ENCODE measurements around the gene C19orf38. TPM values are rescaled to one million over a fixed set of nuclear protein-coding genes. Genes with fewer than 3 reads are reported as not detected.

C19orf38 gene
- total RNA-seq, 1 donor from 2014 or later: 0.62 TPM

DNA sequence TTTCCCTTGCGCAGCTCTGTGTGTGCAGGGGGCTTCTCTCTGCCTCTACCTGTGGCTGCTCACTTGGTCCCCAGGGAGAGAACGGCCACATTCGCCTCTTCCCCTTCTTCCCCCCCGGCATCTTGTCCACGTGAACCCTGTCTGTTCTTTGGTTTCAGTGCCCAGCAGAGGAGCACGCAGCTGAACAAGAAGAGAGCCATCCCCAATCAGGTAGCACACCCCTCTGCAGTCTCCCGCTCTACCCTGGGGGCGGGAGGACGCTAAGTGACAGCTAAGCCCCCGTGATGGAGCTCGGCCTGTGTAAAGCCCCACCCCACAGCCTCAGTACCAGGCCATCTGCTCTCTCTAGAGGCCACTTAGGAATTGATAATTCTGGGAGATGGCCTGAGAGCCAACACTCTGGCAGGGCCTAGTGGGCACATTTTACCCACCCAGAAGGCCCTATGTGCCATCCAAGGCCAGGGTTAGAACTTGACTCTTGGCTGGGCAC lies 42.4 kb upstream of the C19orf38 start:
- intact Hi-C loops (cut with micrococcal nuclease): no loop called here
- H3K36me3 Mint-ChIP-seq (ENCODE audit: low read depth): peaks cover 70% of the 10 kb centered on the region
- TF ChIP-seq, protein P1, sequence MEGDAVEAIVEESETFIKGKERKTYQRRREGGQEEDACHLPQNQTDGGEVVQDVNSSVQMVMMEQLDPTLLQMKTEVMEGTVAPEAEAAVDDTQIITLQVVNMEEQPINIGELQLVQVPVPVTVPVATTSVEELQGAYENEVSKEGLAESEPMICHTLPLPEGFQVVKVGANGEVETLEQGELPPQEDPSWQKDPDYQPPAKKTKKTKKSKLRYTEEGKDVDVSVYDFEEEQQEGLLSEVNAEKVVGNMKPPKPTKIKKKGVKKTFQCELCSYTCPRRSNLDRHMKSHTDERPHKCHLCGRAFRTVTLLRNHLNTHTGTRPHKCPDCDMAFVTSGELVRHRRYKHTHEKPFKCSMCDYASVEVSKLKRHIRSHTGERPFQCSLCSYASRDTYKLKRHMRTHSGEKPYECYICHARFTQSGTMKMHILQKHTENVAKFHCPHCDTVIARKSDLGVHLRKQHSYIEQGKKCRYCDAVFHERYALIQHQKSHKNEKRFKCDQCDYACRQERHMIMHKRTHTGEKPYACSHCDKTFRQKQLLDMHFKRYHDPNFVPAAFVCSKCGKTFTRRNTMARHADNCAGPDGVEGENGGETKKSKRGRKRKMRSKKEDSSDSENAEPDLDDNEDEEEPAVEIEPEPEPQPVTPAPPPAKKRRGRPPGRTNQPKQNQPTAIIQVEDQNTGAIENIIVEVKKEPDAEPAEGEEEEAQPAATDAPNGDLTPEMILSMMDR (IDR thresholded peaks at IDR 0.05): no peak
- DNase-seq (no peak), ATAC-seq (ENCODE audit: low read depth) (no peak)
- H3K27ac Mint-ChIP-seq: no peak overlapping the region
- CTCF ChIA-PET: no interaction called here
- no peaks in the 10 kb centered on the region for H3K27me3 Mint-ChIP-seq
- H3K4me1 Mint-ChIP-seq: no peaks in the 10 kb centered on the region
- POLR2A ChIA-PET: no interaction called here
- no peaks in the 10 kb centered on the region for H3K9me3 Mint-ChIP-seq
- no peak overlapping the region for H3K4me3 Mint-ChIP-seq

DNA sequence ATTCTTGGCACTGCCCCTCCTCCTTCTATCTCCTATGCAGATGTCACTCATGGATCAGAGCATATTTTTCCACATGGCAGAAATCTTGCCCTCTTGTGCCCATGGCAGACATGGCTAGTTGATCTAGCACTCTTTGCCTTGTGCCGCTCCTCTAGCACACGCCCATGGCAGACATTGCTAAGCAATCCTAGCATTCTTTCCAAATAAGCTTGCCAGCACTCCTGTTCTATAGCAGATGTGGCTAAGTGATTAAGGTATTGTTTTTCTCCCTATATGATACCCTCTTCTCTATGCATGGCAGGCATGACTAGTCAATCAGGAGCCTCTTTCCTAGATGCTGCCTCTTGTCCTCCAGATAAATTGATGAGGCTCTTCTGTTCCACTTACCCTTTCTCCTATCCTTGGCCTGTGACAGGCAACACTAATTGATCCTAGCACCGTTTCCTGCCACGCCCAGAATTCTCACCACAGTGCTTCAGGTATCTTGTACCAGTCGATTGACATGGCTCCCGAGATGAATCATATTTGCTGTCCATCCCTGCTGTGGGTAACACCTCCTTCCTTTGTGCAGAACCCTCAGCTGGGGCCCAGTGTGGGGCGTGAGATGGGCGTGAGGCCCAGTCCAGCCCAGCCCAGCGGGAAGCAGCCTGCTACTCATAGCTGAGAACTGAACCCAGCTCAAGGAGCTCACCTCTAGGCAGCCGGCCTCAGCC lies 39.1 kb upstream of the C19orf38 start:
- ChIA-PET POLR2A (no interaction called here), CTCF (interaction anchor here (0.7 kb wide), 1 partner anchor 55 kb away, joined by 3 read pairs; no protein-coding TSS in a partner anchor)
- Mint-ChIP-seq H3K36me3 (ENCODE audit: low read depth) (peaks cover 56% of the 10 kb centered on the region), H3K27me3 (no peaks in the 10 kb centered on the region), H3K9me3 (no peaks in the 10 kb centered on the region), H3K4me1 (no peaks in the 10 kb centered on the region), H3K4me3 (no peak overlapping the region), H3K27ac (no peak overlapping the region)
- ATAC-seq (ENCODE audit: low read depth) (no peak), DNase-seq (no peak)
- TF ChIP-seq, protein P1 (IDR thresholded peaks at IDR 0.05): no peak
- intact Hi-C loops (cut with micrococcal nuclease): no loop called here

DNA sequence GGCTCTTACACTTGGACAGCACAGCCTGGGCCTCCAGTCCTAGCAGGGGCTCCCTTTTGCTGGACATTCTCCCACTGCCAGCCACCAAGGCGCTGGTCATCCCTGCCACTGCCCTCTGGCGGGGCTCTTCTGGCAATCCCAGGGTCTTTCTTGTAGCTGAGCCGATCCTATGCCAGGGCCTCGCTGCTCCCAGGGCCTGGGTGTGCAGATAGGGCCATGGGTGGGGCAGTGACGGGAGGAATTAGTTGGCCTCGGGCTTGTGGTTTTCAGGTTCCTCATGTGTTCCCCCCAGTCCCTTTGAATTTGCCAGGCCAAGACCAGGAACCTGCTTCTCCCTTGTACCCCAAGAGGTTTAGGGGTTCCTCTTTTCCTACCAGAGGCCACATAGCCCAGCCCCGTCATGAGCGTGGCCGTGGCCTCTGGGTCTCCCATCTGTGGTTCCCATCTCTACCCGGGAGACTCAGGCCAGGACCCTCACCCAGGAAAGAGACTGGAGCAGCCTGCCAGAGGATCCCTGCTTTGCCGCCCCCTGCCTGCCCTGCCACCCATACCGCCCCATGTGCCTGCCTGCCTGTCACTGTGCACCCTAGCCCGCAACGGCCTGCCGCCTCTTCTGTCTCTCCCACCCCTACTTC lies 38.4 kb upstream of the C19orf38 start:
- POLR2A ChIA-PET: no interaction called here
- Mint-ChIP-seq H3K27me3 (no peaks in the 10 kb centered on the region), H3K4me3 (no peak overlapping the region), H3K4me1 (no peaks in the 10 kb centered on the region), H3K36me3 (ENCODE audit: low read depth) (peaks cover 59% of the 10 kb centered on the region), H3K27ac (no peak overlapping the region), H3K9me3 (no peaks in the 10 kb centered on the region)
- TF ChIP-seq, protein P1 (IDR thresholded peaks at IDR 0.05): no peak
- ATAC-seq (ENCODE audit: low read depth): no peak
- CTCF ChIA-PET: interaction anchor here (0.7 kb wide), 1 partner anchor 54 kb away, joined by 3 read pairs; no protein-coding TSS in a partner anchor
- intact Hi-C loops (cut with micrococcal nuclease): no loop called here
- DNase-seq: no peak

DNA sequence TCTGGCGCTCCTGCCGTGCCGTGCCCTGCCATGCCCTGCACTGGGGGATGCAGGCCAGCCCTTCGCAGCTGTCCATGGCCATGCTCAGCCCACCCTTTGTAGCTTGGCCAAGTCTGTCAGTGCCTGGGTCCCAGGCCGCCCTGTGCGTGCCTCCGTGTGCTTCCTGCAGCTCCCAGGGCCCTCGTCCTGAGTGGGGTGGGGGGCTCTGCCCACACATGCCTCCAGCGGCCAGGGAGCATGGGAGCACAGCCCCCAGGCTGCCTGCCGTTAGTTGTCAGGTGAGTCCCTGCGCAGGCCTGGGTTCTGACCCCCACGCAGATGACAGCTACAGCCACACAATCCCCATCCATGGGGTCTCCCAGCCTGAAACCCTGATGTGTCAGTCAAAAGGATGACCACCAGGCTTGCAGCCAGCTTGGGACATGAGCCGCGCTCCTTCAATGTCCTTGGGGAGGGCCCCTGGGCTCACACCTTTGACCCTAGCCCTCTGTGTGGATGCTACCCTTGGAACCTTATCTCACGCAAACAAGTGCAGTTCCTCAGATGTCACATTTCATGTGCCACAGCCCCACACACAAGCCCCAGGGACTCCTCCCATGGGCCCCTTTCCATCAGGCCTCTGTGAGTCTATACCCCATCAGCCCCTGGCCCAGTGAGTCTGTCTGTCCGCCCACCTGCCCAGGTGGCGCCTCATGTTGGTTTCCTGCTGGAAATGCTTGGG lies 36.7 kb upstream of the C19orf38 start:
- ATAC-seq (ENCODE audit: low read depth): no peak
- Mint-ChIP-seq H3K27me3 (no peaks in the 10 kb centered on the region), H3K4me1 (no peaks in the 10 kb centered on the region), H3K4me3 (no peak overlapping the region), H3K36me3 (ENCODE audit: low read depth) (peaks cover 55% of the 10 kb centered on the region), H3K27ac (no peak overlapping the region), H3K9me3 (no peaks in the 10 kb centered on the region)
- CTCF ChIA-PET: no interaction called here
- TF ChIP-seq, protein P1 (IDR thresholded peaks at IDR 0.05): no peak
- no peak for DNase-seq
- POLR2A ChIA-PET: no interaction called here
- intact Hi-C loops (cut with micrococcal nuclease): no loop called here

DNA sequence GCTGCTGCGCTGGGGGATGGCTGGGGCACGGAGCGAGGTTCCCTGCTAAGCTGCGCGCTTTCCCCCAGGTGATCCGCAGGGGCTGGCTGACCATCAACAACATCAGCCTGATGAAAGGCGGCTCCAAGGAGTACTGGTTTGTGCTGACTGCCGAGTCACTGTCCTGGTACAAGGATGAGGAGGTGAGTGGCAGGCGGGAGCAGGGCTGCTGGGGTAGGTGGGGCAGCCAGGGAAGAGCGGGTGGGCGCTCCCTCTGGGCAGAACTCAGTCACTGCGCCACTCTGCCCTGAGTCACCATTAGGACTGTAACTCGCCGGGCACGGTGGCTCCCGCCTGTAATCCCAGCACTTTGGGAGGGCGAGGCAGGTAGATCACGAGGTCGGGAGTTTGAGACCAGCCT lies 36.0 kb upstream of the C19orf38 start:
- Mint-ChIP-seq H3K4me3 (no peak overlapping the region), H3K4me1 (no peaks in the 10 kb centered on the region), H3K9me3 (no peaks in the 10 kb centered on the region), H3K27me3 (no peaks in the 10 kb centered on the region), H3K27ac (no peak overlapping the region), H3K36me3 (ENCODE audit: low read depth) (peaks cover 59% of the 10 kb centered on the region)
- DNase-seq: no peak
- intact Hi-C loops (cut with micrococcal nuclease): no loop called here
- TF ChIP-seq, protein P1 (IDR thresholded peaks at IDR 0.05): no peak
- ATAC-seq (ENCODE audit: low read depth): no peak
- POLR2A ChIA-PET: no interaction called here
- CTCF ChIA-PET: no interaction called here
